ENCODE data around the gene GPRC5B. TPM values are rescaled to one million over a fixed set of nuclear protein-coding genes. Genes with fewer than 3 reads are reported as not detected.

Gene GPRC5B
- total and polyA plus RNA-seq, 2 experiments from 2014 or later, result 0.13 TPM; not detected in 1

DNA sequence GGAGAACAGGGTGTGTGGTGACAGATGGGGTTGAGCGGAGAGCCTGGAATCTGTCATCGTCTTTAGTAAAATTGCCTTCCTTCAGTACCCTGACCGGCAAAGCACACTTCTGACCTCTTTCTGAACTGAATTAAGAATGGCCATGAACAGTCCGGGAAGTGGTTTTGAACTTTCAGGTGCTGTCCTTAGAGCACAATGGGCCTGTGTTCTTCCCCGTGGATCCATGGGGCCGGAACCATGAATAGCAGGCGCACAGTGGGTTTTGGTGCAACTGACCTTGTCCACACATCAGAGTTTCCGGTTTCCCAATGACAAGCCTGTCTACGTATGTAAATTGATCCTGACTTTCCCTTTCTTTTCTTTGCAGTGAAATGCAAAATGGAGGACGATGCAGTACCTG is 28.5 kb downstream of the GPRC5B start:
- Histone ChIP-seq H3K79me2 (ENCODE audit: insufficient read depth) (no peaks in the 10 kb centered on the region), H3F3A (ENCODE audit: insufficient read depth) (no peaks in the 10 kb centered on the region), H3K27ac (no peak overlapping the region), H3K9ac (no peak overlapping the region), H3K27me3 (replicated peaks; ENCODE audit: insufficient read depth) (no peaks in the 10 kb centered on the region), H3K9me2 (ENCODE audit: insufficient read depth) (no peaks in the 10 kb centered on the region), H3K36me3 (ENCODE audit: low read depth) (no peaks in the 10 kb centered on the region), H3K4me1 (ENCODE audit: insufficient read depth) (no peaks in the 10 kb centered on the region), H3K9me3 (ENCODE audit: low read depth) (no peaks in the 10 kb centered on the region), H4K20me1 (ENCODE audit: insufficient read depth) (no peaks in the 10 kb centered on the region), H2AFZ (no peak overlapping the region), H3K4me2 (ENCODE audit: unreplicated experiment) (no peak overlapping the region), H3K4me3 (no peak overlapping the region)
- in situ Hi-C loops (cut with MboI), result no loop called here
- DNase-seq, result no peak
- 82 to 90% methylated on average over 10 of the region's 10 CpGs for WGBS, 2 experiments (ENCODE audit: low coverage in 1 of 2, low lambda C conversion rate in 2 of 2, missing lambda C conversion rate in 2 of 2)
- TF ChIP-seq EZH2phosphoT487 (IDR thresholded peaks at IDR 0.05; ENCODE audit: insufficient read depth, low read depth) (no peak), EZH2 (IDR thresholded peaks at IDR 0.05; ENCODE audit: insufficient read depth, poor library complexity, severe bottlenecking) (no peak)

DNA sequence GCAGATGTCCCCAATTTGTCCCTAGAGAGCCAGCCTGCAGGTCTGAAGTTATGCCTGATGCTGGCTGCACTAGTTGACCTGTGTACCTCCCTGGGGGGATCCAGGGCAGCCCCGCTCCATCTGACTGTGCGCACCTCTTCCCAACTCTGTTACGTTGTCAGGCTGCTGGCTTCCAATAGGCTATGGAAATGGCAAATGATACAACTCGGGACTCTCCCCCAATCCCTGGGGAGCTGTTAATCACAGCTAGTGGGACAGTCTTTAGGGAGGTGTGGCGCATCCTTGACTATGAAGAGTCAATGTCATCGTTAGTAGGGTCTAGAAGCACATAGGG is 30.1 kb downstream of the GPRC5B start:
- DNase-seq, result no peak
- H2AFZ ChIP-seq, result no peak overlapping the region
- H3K27me3 ChIP-seq (replicated peaks; ENCODE audit: insufficient read depth), result no peaks in the 10 kb centered on the region
- no peak overlapping the region for H3K4me2 ChIP-seq (ENCODE audit: unreplicated experiment)
- no peak for TF ChIP-seq EZH2phosphoT487 (IDR thresholded peaks at IDR 0.05; ENCODE audit: insufficient read depth, low read depth)
- TF ChIP-seq EZH2 (IDR thresholded peaks at IDR 0.05; ENCODE audit: insufficient read depth, poor library complexity, severe bottlenecking), result no peak
- H3K27ac ChIP-seq, result no peak overlapping the region
- H3K9ac ChIP-seq, result no peak overlapping the region
- H3F3A ChIP-seq (ENCODE audit: insufficient read depth), result no peaks in the 10 kb centered on the region
- 75 to 78% methylated on average over 6 of the region's 6 CpGs for WGBS, 2 experiments (ENCODE audit: low coverage in 1 of 2, low lambda C conversion rate in 2 of 2, missing lambda C conversion rate in 2 of 2)
- no peaks in the 10 kb centered on the region for H3K4me1 ChIP-seq (ENCODE audit: insufficient read depth)
- H3K9me3 ChIP-seq (ENCODE audit: low read depth), result no peaks in the 10 kb centered on the region
- no peaks in the 10 kb centered on the region for H3K9me2 ChIP-seq (ENCODE audit: insufficient read depth)
- no peaks in the 10 kb centered on the region for H3K36me3 ChIP-seq (ENCODE audit: low read depth)
- no peaks in the 10 kb centered on the region for H4K20me1 ChIP-seq (ENCODE audit: insufficient read depth)
- no peaks in the 10 kb centered on the region for H3K79me2 ChIP-seq (ENCODE audit: insufficient read depth)
- H3K4me3 ChIP-seq, result no peak overlapping the region
- in situ Hi-C loops (cut with MboI), result no loop called here

DNA sequence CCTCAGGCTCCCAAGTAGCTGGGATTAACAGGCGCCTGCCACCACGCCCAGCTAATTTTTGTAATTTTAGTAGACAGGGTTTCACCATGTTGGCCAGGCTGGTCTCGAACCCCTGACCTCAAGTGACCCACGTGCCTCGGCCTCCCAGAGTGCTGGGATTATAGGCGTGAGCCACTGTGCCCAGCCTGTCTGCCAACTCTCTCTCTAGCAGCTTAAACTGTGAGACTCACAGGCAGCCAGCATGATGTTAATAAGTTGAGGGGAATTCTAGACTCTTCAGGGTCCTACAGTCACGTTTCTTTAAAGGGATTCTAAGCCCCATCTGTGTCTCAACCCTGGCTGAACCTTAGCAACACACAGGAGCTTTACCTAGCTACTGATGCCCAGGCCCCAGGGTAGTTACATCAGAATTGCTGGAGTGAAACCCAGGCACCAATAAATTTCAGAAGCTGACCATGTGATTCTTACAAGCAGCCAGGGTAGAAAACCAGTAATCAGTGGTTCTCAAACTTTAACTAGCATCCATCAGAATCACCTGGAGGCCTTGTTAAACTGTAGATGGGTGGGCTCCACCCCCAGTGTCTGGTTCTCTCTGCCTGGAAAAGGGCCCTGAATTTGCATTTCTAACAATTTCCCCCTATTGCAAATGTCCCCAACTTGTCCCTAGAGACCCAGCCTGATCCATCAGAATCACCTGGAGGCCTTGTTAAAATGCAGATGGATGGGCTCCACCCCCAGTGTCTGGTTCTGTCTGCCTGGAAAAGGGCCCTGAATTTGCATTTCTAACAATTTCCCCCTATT is 30.7 kb downstream of the GPRC5B start:
- in situ Hi-C loops (cut with MboI), result no loop called here
- Histone ChIP-seq H3F3A (ENCODE audit: insufficient read depth) (no peaks in the 10 kb centered on the region), H3K27me3 (replicated peaks; ENCODE audit: insufficient read depth) (no peaks in the 10 kb centered on the region), H4K20me1 (ENCODE audit: insufficient read depth) (no peaks in the 10 kb centered on the region), H3K9ac (no peak overlapping the region), H3K9me3 (ENCODE audit: low read depth) (no peaks in the 10 kb centered on the region), H2AFZ (no peak overlapping the region), H3K4me3 (no peak overlapping the region), H3K27ac (no peak overlapping the region), H3K79me2 (ENCODE audit: insufficient read depth) (no peaks in the 10 kb centered on the region), H3K9me2 (ENCODE audit: insufficient read depth) (no peaks in the 10 kb centered on the region), H3K36me3 (ENCODE audit: low read depth) (no peaks in the 10 kb centered on the region), H3K4me1 (ENCODE audit: insufficient read depth) (no peaks in the 10 kb centered on the region), H3K4me2 (ENCODE audit: unreplicated experiment) (no peak overlapping the region)
- no peak for DNase-seq
- WGBS, 2 experiments (ENCODE audit: low coverage in 1 of 2, low lambda C conversion rate in 2 of 2, missing lambda C conversion rate in 2 of 2), result 23 to 27% methylated on average over 7 of the region's 7 CpGs
- TF ChIP-seq EZH2 (IDR thresholded peaks at IDR 0.05; ENCODE audit: insufficient read depth, poor library complexity, severe bottlenecking) (no peak), EZH2phosphoT487 (IDR thresholded peaks at IDR 0.05; ENCODE audit: insufficient read depth, low read depth) (no peak)

DNA sequence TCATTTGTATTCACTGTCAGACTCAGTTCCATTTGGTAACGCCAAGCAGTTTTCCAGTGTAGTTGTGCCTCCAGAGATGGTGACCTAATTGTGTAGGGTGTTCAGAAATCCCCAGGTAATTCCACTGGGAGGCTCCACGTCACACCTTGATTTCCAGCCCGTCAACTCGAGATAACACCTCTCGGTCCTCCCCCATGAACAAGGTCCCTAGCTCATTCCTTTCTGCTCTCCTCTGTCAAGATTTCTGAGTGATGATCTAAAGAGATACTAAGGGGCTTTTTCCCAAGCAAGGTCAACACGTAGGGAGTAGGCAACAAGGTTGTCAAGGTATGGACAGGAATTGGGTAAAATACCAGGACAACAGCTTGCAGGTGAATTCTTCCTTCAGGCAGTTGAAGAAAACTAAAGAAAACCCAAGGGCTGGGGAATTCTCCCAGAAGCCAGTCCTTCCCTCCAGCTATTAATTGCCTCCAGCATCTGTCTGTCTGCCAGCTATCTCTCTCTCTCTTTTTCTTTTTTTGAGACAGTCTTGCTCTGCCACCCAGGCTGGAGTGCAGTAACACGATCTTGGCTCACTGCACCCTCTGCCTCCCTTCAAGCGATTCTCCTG is 31.4 kb downstream of the GPRC5B start:
- Histone ChIP-seq H3K27me3 (replicated peaks; ENCODE audit: insufficient read depth) (no peaks in the 10 kb centered on the region), H2AFZ (no peak overlapping the region), H3F3A (ENCODE audit: insufficient read depth) (no peaks in the 10 kb centered on the region), H3K4me1 (ENCODE audit: insufficient read depth) (no peaks in the 10 kb centered on the region), H3K27ac (no peak overlapping the region), H3K9me3 (ENCODE audit: low read depth) (no peaks in the 10 kb centered on the region), H3K9ac (no peak overlapping the region), H3K4me3 (no peak overlapping the region), H3K4me2 (ENCODE audit: unreplicated experiment) (no peak overlapping the region), H3K9me2 (ENCODE audit: insufficient read depth) (no peaks in the 10 kb centered on the region), H3K79me2 (ENCODE audit: insufficient read depth) (no peaks in the 10 kb centered on the region), H4K20me1 (ENCODE audit: insufficient read depth) (no peaks in the 10 kb centered on the region), H3K36me3 (ENCODE audit: low read depth) (no peaks in the 10 kb centered on the region)
- 61% methylated on average over 8 of the region's 8 CpGs for WGBS, 2 experiments (ENCODE audit: low coverage in 1 of 2, low lambda C conversion rate in 2 of 2, missing lambda C conversion rate in 2 of 2)
- in situ Hi-C loops (cut with MboI), result no loop called here
- no peak for DNase-seq
- TF ChIP-seq EZH2phosphoT487 (IDR thresholded peaks at IDR 0.05; ENCODE audit: insufficient read depth, low read depth) (no peak), EZH2 (IDR thresholded peaks at IDR 0.05; ENCODE audit: insufficient read depth, poor library complexity, severe bottlenecking) (no peak)
